ENCODE results near the gene TAGAP.

TAGAP gene

GRCh38 chr6:159068904-159069578, 24.2 kb upstream of the TAGAP start:
- DNase-seq, result no peak

DNA sequence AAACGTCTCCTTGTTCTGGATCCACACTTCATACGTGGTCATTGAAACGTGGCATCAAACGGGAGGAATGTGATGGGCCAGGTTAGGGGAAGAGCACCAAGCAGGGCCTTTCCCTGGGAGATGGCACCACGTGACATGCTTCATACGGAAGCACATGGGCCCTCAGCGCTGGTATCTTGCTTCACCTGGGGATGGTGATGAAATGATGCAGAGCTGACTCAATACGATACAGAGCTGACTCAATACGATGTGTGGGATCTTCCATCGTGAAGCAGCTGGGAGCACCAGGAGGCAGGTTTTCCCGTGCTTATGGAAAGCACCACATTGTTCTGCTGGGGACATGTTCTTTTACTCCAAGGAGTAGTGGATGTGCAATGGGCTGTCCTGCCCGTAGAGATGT, 22.5 kb upstream of the TAGAP start:
- DNase-seq, result no peak

GRCh38 chr6:159066483-159066882, 21.7 kb upstream of the TAGAP start:
- DNase-seq, result no peak

- DNase-seq, result no peak
Observed at GRCh38 chr6:159065759-159066329, 21.1 kb upstream of the TAGAP start.

- no peak for DNase-seq
Observed at GRCh38 chr6:159065091-159065490, 20.3 kb upstream of the TAGAP start.

DNA sequence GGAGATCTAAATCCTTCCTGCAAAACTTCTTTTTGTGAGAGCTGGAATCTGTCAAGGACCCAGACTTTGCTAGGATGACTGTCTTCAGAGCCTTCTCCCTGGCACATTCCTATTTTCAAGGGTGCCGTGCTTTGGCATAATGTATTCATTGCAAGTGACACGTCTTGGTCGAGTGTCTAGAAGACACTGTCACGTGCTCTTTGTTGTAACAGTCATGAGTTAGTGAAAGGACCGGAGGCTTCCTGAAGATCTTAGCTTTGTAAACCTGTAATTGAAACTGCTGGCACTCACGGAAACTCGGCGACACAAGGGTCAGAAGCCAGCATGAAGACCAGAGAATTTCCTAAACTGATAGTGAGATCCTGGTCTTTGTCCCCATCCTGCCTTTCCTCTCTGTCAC, 19.7 kb upstream of the TAGAP start:
- no peak for DNase-seq

- no peak for DNase-seq
Observed at GRCh38 chr6:159063549-159063948, 18.8 kb upstream of the TAGAP start.

DNA sequence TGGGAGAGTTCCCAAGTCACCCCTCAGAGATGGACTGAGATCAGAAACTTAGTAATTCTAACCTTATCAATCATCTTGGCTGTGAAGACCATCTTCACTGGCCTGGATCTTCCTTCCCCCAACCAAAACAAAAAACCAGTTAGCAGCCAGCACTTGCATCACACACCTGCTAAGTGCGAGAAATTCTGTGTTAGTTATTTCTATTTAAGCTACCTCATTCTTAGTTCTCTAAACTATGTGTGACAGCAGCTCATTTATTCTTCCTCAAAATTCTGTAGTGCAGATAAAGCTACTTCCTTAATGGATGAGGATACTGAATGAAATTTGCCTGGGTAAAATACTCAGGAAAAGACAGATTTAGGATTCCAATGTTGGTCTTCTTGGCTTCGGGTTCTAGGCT, 18.2 kb upstream of the TAGAP start:
- DNase-seq, result no peak

DNA sequence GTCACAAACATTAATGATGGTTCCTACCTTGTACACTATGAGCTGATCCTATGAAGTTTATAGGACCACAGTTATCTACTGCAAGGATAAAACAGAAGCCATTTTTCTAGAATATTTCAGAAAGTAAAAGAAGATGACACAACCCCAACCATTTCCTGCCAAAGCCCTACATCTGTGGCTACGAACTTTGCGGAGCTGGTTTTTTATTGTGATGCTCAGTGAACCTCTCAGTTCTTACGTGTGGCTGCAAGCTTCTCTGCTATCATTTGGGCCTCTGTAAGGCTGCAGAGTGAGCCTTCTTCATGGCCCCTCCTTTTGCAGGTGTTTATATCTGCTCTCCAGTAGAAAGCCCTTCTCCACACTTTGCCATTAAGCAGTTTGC, 17.8 kb upstream of the TAGAP start:
- DNase-seq, result no peak

DNA sequence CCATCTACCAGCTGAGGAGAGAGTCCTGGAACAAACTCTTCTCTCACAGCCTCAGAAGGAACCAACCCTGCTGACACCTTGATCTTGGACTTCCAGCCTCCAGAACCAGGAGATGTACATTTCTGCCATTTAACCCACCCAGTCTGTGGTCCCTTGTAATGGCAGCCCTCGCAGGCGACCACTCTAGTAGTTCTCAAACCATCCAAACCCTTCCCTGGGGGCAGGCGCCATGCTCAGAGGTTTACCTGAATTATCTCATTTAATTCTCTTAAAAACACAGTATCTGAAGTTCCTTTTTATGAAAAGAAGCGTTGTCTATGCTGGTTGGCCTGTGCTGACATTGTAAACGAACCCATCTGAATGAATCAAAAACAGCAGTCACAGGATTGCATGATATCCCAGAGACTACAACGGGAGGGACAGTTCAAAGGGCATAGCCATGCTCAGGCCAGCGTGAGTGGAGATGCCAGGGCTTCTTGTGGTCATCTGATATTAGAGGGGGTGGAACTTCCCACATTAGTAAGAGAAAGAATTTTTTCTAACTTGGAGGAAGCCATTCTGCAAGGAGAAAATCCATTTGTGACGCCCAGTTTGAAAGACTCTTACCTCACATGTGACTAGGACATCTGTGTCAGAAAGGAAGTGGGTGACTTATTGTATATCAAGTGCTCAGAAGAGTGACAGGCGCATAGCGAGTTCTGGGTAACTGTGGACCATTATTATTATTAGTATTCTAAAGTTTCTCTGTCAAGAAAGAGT, 17.2 kb upstream of the TAGAP start:
- no peak for DNase-seq

GRCh38 chr6:159061146-159061545, 16.4 kb upstream of the TAGAP start:
- DNase-seq, result no peak

GRCh38 chr6:159059885-159060506, 15.2 kb upstream of the TAGAP start:
- no peak for DNase-seq

- DNase-seq, result no peak
Observed at GRCh38 chr6:159059141-159059540, 14.3 kb upstream of the TAGAP start.

DNA sequence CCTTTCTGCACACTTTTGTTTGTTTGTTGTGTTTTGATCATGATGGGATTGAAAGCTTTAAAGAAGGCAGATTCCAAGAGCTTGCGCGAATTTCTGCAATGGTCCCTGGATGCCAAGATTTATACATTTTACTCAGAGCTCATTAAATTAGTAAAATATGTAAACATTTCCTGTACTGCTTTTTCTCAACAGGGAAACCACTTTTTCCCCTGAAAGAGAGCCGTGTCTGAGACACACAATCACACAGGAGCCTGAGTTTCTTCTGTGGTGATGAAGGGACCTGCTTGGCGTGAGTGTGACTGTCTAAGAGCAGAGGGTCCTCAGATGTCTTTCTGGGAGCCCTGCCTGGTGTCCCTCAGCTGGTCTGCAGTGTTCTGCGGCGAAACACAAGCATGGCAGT, 12.1 kb upstream of the TAGAP start:
- DNase-seq, result no peak

DNA sequence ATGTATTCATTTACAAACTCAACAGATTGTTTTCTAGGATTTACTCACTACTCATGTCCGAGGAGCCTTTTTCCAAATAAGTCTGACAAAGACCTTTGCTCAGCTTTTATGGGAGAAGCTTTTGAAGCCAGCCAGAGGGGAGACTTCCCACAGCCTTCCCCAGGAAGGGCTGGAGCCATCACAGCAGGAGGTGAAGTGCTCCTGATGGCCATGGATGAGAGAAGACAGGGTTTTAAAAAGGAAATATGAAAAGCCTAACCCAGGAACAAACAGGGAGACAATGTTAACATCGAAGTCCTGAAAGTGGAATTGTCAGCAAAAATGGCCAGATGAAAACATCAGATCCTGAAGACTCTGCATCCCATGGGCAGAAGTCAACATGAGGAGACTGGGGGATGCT, 11.6 kb upstream of the TAGAP start:
- no peak for DNase-seq

- no peak for DNase-seq
Observed at GRCh38 chr6:159056003-159056402, 11.2 kb upstream of the TAGAP start.

GRCh38 chr6:159053781-159054398, 9.1 kb upstream of the TAGAP start:
- DNase-seq, result no peak

GRCh38 chr6:159052720-159053119, 7.9 kb upstream of the TAGAP start:
- DNase-seq, result no peak

DNA sequence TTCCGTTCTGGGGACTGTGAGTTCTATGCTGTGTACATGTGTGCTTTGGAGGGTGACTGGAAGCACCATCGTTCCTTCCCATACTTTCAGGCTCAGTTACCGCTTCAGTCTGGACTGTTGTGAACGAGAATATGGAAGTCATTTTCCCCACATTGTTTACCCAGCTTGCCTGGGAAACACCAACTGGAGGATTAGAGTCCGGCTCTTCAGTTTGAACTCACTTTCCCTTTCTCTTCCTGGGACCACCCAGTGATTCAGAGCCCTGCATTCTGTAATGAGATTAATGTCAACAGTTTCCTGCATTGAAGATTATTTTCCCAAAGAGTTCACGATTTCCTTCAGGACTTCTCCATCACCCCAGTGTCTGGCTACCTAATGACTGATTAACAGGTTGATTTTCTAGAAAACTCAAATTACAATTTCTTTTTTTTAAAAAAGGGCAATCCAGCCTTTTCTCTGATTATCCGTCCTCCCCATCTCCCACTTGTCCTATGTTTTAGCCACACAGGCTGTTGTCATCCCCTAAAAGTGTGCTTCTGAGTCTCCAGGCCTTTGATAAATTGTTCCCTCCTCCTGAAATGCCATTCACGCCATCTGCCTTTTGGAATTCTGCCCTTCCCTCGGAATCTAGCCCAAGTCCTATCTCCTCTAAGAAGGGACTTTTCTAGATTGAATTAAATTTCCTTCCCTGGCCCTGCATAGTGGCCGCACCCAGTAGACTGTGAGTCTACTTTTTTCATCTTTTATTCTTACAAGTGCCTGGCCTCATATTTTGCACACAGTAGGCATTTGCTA, 3.3 kb upstream of the TAGAP start:
- DNase-seq, result no peak

DNA sequence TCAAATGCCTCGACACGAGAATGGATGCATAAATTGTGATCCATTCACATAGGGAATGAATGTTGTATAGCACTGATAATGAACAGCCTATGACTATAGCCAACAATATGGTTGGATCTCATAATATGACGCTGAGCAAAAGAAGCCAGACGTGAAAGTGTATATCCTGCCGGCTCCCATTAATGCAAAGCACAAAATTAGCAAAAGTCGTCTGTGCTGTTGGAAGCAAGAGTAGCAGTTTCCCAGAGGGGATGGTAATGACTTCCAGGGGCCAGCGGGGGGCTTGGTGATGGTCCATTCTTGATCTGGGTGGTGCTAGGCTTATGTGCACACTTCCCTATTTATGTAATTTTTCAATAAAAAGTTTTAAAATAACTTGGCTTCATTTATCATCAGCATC, 1.0 kb upstream of the TAGAP start:
- DNase-seq, result no peak

DNA sequence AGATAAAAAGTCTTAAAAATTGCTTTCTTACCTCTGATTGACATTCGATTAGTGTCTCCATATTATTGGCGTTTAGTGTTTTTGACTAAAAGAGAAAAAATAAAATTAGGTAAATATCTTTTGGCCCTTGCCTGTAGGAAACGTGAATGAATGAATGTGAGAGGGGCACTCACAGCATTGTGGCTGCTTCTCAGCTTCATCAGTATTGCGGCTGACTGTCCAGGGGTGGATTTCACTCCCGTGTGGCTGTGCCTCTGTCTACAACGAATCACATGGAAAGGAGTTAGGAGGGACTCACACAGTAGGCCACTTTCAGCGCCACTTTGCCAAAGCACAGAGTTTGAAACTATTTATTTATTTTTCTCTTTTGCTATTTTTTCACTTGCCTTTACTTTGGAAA, 844 bp downstream of the TAGAP start:
- no peak for DNase-seq

DNA sequence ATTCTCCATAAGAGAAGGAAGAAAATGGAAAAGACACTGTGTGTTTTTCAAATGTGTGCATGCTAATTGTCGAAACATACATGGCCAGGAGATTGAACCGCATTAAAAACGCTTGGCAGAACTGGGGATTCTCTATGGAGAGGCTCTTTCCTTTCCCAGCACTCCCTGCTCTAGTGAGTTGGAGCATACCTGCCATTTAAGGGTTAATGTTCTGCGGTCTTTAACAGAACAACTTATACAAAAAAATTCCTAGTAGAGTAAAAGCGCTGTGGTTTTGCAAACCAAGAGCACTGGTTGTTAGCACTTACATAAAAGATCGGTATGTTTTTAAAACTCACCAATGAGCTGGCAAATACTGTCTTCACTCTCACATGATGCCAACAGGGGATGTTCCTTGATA, 1.5 kb downstream of the TAGAP start:
- DNase-seq, result no peak

- no peak for DNase-seq
Observed at GRCh38 chr6:159042826-159043181, 2.0 kb downstream of the TAGAP start.
